Measurements from ENCODE around the gene MRPL47. TPM values are rescaled to one million over a fixed set of nuclear protein-coding genes. Genes with fewer than 3 reads are reported as not detected.
A peak's percentile ranks its signal among the peaks of the same experiment; 100 is the strongest.

Gene MRPL47
- total and polyA plus RNA-seq, 8 donors, result 5.8 to 50.6 (median 35.2) TPM

DNA sequence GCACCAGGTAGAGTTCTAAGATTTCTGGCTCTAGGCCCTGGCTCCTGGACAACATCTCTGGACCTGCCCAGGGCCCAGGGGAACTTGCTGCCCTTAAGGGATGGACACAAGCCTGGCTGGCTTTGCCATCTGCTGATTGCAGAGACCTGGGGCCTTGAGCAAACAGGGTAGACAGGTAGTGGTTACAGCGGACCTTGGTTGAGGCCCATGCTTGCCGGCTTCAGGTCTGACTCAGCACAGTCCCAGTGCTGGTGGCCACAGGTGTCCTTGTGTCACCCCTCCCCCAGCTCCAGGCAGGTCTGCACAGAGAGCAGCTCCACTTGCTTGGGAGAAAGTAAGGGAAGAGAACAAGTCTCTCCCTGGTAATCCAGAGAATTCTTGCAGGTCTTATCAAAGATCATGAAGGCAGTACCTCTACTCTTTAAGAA is 57.6 kb downstream of the MRPL47 start:
- no peaks in the 10 kb centered on the region for H3K36me3 ChIP-seq
- 32 to 67% (median 49%) methylated on average over 1 to 2 of the region's 2 CpGs for WGBS, 5 donors
- peaks cover 0 to 9% (median 4%) of the 10 kb centered on the region in 4 donors for H3K4me1 ChIP-seq
- intact Hi-C loops (cut with DNase I; ENCODE audit: low total_unique reads), result no loop called here
- H3K4me3 ChIP-seq, result no peak overlapping the region
- DNase-seq, result peak in 1 of 2 donors; percentile 81
- no peaks in the 10 kb centered on the region for H3K9me3 ChIP-seq
- H3K27me3 ChIP-seq, result no peaks in the 10 kb centered on the region
- no peak overlapping the region for H3K27ac ChIP-seq
- no peak for TF ChIP-seq EP300 (IDR thresholded peaks at IDR 0.05)
- TF ChIP-seq POLR2AphosphoS5 (IDR thresholded peaks at IDR 0.05), result no peak
- no peak for TF ChIP-seq POLR2A (IDR thresholded peaks at IDR 0.05)
- TF ChIP-seq, protein P1, sequence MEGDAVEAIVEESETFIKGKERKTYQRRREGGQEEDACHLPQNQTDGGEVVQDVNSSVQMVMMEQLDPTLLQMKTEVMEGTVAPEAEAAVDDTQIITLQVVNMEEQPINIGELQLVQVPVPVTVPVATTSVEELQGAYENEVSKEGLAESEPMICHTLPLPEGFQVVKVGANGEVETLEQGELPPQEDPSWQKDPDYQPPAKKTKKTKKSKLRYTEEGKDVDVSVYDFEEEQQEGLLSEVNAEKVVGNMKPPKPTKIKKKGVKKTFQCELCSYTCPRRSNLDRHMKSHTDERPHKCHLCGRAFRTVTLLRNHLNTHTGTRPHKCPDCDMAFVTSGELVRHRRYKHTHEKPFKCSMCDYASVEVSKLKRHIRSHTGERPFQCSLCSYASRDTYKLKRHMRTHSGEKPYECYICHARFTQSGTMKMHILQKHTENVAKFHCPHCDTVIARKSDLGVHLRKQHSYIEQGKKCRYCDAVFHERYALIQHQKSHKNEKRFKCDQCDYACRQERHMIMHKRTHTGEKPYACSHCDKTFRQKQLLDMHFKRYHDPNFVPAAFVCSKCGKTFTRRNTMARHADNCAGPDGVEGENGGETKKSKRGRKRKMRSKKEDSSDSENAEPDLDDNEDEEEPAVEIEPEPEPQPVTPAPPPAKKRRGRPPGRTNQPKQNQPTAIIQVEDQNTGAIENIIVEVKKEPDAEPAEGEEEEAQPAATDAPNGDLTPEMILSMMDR (IDR thresholded peaks at IDR 0.05), result no peak

DNA sequence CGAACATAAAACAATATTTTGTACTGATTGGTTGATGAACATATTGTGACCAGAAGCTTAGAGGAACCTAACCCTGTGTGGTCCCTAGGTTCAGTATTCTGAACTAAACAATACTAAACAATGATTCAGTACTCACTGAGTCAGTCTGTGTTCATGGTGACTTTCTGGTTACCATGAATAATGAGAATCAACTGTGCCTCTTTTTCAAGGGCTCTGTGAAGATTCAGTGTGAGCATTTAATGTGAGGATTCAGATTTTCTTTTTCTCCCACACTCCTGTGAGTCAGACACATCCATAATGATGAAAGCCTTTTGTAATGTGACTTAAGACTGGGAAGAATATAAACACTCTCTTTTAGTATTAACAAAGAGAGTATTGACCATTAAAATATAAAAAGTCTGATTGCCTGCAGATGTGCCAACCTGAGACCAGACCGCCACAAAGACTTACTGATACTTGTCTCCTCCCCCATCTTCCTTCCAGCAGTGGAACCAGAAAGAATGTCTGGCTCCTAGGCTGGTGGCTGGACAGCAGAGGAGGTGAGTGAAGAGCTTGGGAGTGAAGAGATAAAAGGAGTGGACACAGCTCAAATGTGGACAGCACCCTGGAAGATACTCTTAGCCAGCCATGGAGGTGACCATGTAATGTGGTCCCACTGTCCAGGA is 59.3 kb downstream of the MRPL47 start:
- 74 to 78% (median 76%) methylated on average over 2 of the region's 2 CpGs for WGBS, 5 donors
- no peaks in the 10 kb centered on the region for H3K27me3 ChIP-seq
- no peaks in the 10 kb centered on the region for H3K36me3 ChIP-seq
- TF ChIP-seq, protein P1 (IDR thresholded peaks at IDR 0.05), result no peak
- no peak for TF ChIP-seq POLR2AphosphoS5 (IDR thresholded peaks at IDR 0.05)
- TF ChIP-seq EP300 (IDR thresholded peaks at IDR 0.05), result no peak
- TF ChIP-seq POLR2A (IDR thresholded peaks at IDR 0.05), result no peak
- peaks cover 0 to 9% (median 0%) of the 10 kb centered on the region in 4 donors for H3K4me1 ChIP-seq
- H3K27ac ChIP-seq, result no peak overlapping the region
- no peak overlapping the region for H3K4me3 ChIP-seq
- no peak for DNase-seq
- intact Hi-C loops (cut with DNase I; ENCODE audit: low total_unique reads), result no loop called here
- no peaks in the 10 kb centered on the region for H3K9me3 ChIP-seq

- Histone ChIP-seq H3K27me3 (no peaks in the 10 kb centered on the region), H3K36me3 (no peaks in the 10 kb centered on the region), H3K4me3 (no peak overlapping the region), H3K27ac (no peak overlapping the region), H3K9me3 (no peaks in the 10 kb centered on the region), H3K4me1 (peaks cover 0 to 9% (median 0%) of the 10 kb centered on the region in 4 donors)
- TF ChIP-seq, protein P1 (IDR thresholded peaks at IDR 0.05), result no peak
- TF ChIP-seq EP300 (IDR thresholded peaks at IDR 0.05), result no peak
- no peak for DNase-seq
- intact Hi-C loops (cut with DNase I; ENCODE audit: low total_unique reads), result no loop called here
Measured at GRCh38 chr3:179542375-179542774, 62.1 kb downstream of the MRPL47 start.

- H3K27ac ChIP-seq, result no peak overlapping the region
- H3K4me3 ChIP-seq, result no peak overlapping the region
- no peaks in the 10 kb centered on the region for H3K9me3 ChIP-seq
- no peaks in the 10 kb centered on the region for H3K27me3 ChIP-seq
- WGBS, 5 donors, result 86 to 100% (median 98%) methylated on average over 1 of the region's 1 CpG
- intact Hi-C loops (cut with DNase I; ENCODE audit: low total_unique reads), result no loop called here
- peaks cover 0 to 10% (median 0%) of the 10 kb centered on the region in 4 donors for H3K4me1 ChIP-seq
- TF ChIP-seq POLR2AphosphoS5 (IDR thresholded peaks at IDR 0.05) (no peak), EP300 (IDR thresholded peaks at IDR 0.05) (no peak)
- DNase-seq, result no peak
- no peaks in the 10 kb centered on the region for H3K36me3 ChIP-seq
Measured at GRCh38 chr3:179541596-179541995, 62.8 kb downstream of the MRPL47 start.

DNA sequence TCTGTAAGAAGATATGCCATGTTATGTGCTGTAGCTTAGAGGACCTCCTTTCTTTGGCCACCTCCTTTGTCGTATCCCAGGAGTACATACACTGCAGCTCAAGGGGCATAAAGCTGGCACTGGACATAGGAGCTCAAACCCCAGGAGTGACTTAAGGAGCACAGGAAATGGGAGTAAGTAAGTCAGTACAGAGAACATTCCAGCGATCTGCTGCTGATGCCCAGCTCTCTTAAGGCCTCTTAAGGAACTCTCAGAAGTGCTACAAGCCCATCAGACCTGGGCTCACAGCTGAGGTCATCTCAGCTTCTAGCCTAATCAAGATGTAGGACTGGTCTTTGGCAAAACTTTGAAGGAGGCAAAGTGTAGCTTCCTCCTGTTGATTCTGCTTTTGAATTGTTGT is 63.3 kb downstream of the MRPL47 start:
- Histone ChIP-seq H3K36me3 (no peaks in the 10 kb centered on the region), H3K4me3 (no peak overlapping the region), H3K27me3 (no peaks in the 10 kb centered on the region), H3K4me1 (peaks cover 0 to 6% (median 0%) of the 10 kb centered on the region in 4 donors), H3K9me3 (no peaks in the 10 kb centered on the region), H3K27ac (no peak overlapping the region)
- WGBS, 5 donors, result 82 to 90% (median 84%) methylated on average over 2 of the region's 2 CpGs
- intact Hi-C loops (cut with DNase I; ENCODE audit: low total_unique reads), result no loop called here
- no peak for TF ChIP-seq EP300 (IDR thresholded peaks at IDR 0.05)
- no peak for TF ChIP-seq POLR2AphosphoS5 (IDR thresholded peaks at IDR 0.05)
- no peak for TF ChIP-seq POLR2A (IDR thresholded peaks at IDR 0.05)
- TF ChIP-seq, protein P1 (IDR thresholded peaks at IDR 0.05), result no peak
- no peak for DNase-seq
